Hepatocyte (in vitro differentiated cells): Measurements from ENCODE around the gene MXD3.

Experiments
- EZH2phosphoT487 ChIP-seq: fragments of 200-600 bp; sonication (generic); IDR thresholded peaks from one replicate; pipeline ENCODE4 v1.6.1; 2018; ENCODE audit warnings: antibody characterized with exemption, mild to moderate bottlenecking, low read depth, moderate library complexity; ENCODE audit not compliant: unreplicated experiment, severe bottlenecking
- TF ChIP-seq, protein P1 (sequence below): fragments of 200-600 bp; sonication (generic); IDR thresholded peaks from 2 replicates; pipeline ENCODE4 v1.5.1; 2016; ENCODE audit warnings: antibody characterized with exemption, mild to moderate bottlenecking; ENCODE audit not compliant: poor library complexity

GRCh38 chr5:177336112-177336511 lies 24.4 kb upstream of the MXD3 start:
- TF ChIP-seq EZH2phosphoT487, result no peak
- TF ChIP-seq, protein P1, sequence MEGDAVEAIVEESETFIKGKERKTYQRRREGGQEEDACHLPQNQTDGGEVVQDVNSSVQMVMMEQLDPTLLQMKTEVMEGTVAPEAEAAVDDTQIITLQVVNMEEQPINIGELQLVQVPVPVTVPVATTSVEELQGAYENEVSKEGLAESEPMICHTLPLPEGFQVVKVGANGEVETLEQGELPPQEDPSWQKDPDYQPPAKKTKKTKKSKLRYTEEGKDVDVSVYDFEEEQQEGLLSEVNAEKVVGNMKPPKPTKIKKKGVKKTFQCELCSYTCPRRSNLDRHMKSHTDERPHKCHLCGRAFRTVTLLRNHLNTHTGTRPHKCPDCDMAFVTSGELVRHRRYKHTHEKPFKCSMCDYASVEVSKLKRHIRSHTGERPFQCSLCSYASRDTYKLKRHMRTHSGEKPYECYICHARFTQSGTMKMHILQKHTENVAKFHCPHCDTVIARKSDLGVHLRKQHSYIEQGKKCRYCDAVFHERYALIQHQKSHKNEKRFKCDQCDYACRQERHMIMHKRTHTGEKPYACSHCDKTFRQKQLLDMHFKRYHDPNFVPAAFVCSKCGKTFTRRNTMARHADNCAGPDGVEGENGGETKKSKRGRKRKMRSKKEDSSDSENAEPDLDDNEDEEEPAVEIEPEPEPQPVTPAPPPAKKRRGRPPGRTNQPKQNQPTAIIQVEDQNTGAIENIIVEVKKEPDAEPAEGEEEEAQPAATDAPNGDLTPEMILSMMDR, result peak; percentile 13
